Measurements from ENCODE around the gene SUGP1. TPM values are rescaled to one million over a fixed set of nuclear protein-coding genes. Genes with fewer than 3 reads are reported as not detected.

SUGP1 gene
- total and polyA plus RNA-seq, 7 donors = 20.6 to 35.8 (median 26.3) TPM

DNA sequence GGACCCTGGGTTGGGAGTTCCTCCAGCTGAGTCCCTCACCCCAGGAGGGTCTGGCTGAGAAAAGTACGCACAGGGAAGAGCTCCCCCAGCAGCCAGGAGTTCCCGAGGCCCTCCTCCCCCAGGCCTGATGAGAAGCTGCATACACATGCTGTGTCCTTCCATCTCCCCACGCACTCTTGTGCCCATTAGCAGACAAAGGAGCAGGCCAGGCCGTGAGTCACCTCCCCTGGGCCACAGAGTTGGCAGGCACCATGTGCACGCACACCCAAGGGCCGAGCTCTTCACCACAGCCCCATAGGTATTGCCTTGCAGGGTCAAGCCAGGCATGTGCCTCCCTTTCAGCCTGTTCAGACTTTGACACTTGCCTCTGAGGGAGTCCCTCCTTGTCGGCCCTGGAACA lies 17.8 kb upstream of the SUGP1 start:
- no peak overlapping the region for H3K4me3 ChIP-seq
- intact Hi-C loops (cut with DNase I) = no loop called here
- H3K27me3 ChIP-seq (ENCODE audit: insufficient read depth in 3 of 3, low read length in 2 of 3) = no peaks in the 10 kb centered on the region
- H3K9me3 ChIP-seq = no peaks in the 10 kb centered on the region
- no peak overlapping the region for H3K27ac ChIP-seq
- TF ChIP-seq, protein P1, sequence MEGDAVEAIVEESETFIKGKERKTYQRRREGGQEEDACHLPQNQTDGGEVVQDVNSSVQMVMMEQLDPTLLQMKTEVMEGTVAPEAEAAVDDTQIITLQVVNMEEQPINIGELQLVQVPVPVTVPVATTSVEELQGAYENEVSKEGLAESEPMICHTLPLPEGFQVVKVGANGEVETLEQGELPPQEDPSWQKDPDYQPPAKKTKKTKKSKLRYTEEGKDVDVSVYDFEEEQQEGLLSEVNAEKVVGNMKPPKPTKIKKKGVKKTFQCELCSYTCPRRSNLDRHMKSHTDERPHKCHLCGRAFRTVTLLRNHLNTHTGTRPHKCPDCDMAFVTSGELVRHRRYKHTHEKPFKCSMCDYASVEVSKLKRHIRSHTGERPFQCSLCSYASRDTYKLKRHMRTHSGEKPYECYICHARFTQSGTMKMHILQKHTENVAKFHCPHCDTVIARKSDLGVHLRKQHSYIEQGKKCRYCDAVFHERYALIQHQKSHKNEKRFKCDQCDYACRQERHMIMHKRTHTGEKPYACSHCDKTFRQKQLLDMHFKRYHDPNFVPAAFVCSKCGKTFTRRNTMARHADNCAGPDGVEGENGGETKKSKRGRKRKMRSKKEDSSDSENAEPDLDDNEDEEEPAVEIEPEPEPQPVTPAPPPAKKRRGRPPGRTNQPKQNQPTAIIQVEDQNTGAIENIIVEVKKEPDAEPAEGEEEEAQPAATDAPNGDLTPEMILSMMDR (IDR thresholded peaks at IDR 0.05) = no peak
- DNase-seq = no peak
- peak in 2 of 4 donors; percentile 6 to 22 for ATAC-seq
- peaks cover 8 to 84% of the 10 kb centered on the region in 2 donors for H3K36me3 ChIP-seq (ENCODE audit: insufficient read depth in 1 of 2, low read depth in 1 of 2)
- WGBS, 3 donors = 83 to 85% (median 85%) methylated on average over 7 of the region's 7 CpGs
- H3K4me1 ChIP-seq = no peaks in the 10 kb centered on the region

DNA sequence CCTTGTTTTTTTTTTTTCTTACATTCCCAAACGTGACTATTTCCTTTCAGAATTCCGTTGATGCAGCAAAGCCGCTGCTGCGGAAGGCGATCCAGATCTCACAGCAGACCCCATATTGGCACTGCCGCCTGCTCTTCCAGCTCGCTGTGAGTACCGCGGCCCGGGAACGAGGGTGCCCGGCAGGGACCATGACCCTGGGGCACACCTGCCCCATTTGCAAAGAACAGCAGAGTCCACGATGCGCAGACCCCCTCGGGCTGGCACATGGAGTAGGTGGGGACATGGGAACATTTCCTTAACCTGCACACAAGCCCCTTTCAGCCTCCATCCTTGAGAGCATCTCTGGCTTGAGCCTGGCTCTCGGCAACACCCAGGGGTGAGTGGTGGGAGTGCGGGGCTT lies 16.8 kb upstream of the SUGP1 start:
- 74 to 82% (median 77%) methylated on average over 17 of the region's 17 CpGs for WGBS, 3 donors
- DNase-seq = no peak
- Histone ChIP-seq H3K9me3 (no peaks in the 10 kb centered on the region), H3K36me3 (ENCODE audit: insufficient read depth in 1 of 2, low read depth in 1 of 2) (peaks cover 8 to 84% of the 10 kb centered on the region in 2 donors), H3K27ac (no peak overlapping the region), H3K4me3 (no peak overlapping the region), H3K4me1 (no peaks in the 10 kb centered on the region), H3K27me3 (ENCODE audit: insufficient read depth in 3 of 3, low read length in 2 of 3) (no peaks in the 10 kb centered on the region)
- intact Hi-C loops (cut with DNase I) = no loop called here
- no peak for ATAC-seq
- TF ChIP-seq, protein P1 (IDR thresholded peaks at IDR 0.05) = no peak

GRCh38 chr19:19336597-19336996 lies 16.3 kb upstream of the SUGP1 start:
- Histone ChIP-seq H3K9me3 (no peaks in the 10 kb centered on the region), H3K27ac (no peak overlapping the region), H3K4me3 (no peak overlapping the region), H3K4me1 (no peaks in the 10 kb centered on the region), H3K36me3 (ENCODE audit: insufficient read depth in 1 of 2, low read depth in 1 of 2) (peaks cover 8 to 84% of the 10 kb centered on the region in 2 donors), H3K27me3 (ENCODE audit: insufficient read depth in 3 of 3, low read length in 2 of 3) (no peaks in the 10 kb centered on the region)
- intact Hi-C loops (cut with DNase I) = no loop called here
- 54 to 59% (median 59%) methylated on average over 3 of the region's 3 CpGs for WGBS, 3 donors
- DNase-seq (no peak), ATAC-seq (no peak)
- TF ChIP-seq, protein P1 (IDR thresholded peaks at IDR 0.05) = no peak

DNA sequence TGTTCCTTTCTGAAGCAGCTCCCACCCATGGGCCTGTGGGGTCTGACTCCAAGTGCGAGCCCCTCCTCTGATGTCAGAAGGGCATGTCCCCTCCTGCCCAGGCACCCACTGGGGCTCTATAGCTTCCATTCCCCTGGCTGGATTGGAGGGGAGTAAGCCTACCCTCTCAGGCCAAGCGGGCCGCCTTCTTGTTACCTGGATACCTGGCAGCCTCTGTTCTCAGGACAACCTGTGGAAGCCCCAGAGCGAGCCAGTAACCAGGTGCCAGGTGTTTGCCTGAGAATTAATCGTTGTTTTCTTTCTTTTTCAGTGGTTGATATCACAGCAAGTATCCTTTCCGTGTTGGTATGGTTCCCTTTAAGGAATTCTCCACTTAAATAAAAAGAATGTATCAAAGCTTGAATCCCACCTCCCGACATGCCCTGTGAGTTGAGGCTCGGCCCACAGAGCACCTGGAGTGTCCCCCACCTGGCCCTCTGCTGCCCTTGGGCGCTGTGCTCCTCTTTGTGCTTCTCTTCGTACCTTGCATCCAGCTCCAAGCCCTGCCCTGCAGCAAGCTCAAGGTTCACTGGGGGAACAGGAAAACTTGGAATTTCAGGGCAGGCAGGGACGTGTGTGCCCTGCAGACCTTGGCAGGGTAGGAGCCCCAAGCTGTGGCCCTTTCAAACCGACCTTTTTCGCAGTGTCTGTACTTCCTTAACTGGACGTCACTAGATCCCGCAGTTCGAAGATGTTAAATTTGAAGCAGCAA lies 15.3 kb upstream of the SUGP1 start:
- Histone ChIP-seq H3K27me3 (ENCODE audit: insufficient read depth in 3 of 3, low read length in 2 of 3) (no peaks in the 10 kb centered on the region), H3K27ac (no peak overlapping the region), H3K9me3 (no peaks in the 10 kb centered on the region), H3K4me1 (no peaks in the 10 kb centered on the region), H3K36me3 (ENCODE audit: insufficient read depth in 1 of 2, low read depth in 1 of 2) (peaks cover 8 to 84% of the 10 kb centered on the region in 2 donors), H3K4me3 (no peak overlapping the region)
- intact Hi-C loops (cut with DNase I) = no loop called here
- ATAC-seq (no peak), DNase-seq (no peak)
- 84 to 88% (median 85%) methylated on average over 16 of the region's 16 CpGs for WGBS, 3 donors
- TF ChIP-seq, protein P1 (IDR thresholded peaks at IDR 0.05) = no peak

GRCh38 chr19:19334989-19335344 lies 14.7 kb upstream of the SUGP1 start:
- Histone ChIP-seq H3K4me3 (no peak overlapping the region), H3K36me3 (ENCODE audit: insufficient read depth in 1 of 2, low read depth in 1 of 2) (peaks cover 8 to 84% of the 10 kb centered on the region in 2 donors), H3K9me3 (no peaks in the 10 kb centered on the region), H3K4me1 (no peaks in the 10 kb centered on the region), H3K27ac (no peak overlapping the region), H3K27me3 (ENCODE audit: insufficient read depth in 3 of 3, low read length in 2 of 3) (no peaks in the 10 kb centered on the region)
- ATAC-seq = no peak
- 73 to 80% (median 77%) methylated on average over 3 of the region's 3 CpGs for whole genome bisulfite sequencing, 3 donors
- TF ChIP-seq, protein P1 (IDR thresholded peaks at IDR 0.05) = no peak
- intact Hi-C loops (cut with DNase I) = no loop called here
- DNase-seq = no peak
